ENCODE measurements around the gene PTPRN2.

DNA sequence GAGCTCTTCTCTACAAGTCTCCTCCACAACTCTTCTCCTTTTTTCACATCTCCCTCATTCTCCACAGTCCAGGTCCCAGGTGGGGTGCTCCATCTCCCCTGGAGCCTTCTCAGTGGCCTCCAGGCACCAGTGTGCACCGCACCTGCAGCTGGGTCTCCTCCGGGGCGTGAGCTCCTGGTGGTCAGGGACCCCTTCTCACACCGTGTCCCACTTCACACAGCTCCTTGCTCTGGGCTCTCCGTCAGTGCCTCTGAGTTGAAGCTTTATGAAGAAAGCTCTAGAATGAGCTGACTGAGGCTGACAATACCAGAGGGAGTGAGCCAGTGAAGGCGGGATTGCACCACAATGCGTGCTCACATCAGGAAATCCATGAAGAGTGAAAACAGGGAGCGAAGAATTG is 960.6 kb downstream of the PTPRN2 start:
- no peak for TF ChIP-seq POLR2A (IDR thresholded peaks at IDR 0.05)
- TF ChIP-seq, protein P1, sequence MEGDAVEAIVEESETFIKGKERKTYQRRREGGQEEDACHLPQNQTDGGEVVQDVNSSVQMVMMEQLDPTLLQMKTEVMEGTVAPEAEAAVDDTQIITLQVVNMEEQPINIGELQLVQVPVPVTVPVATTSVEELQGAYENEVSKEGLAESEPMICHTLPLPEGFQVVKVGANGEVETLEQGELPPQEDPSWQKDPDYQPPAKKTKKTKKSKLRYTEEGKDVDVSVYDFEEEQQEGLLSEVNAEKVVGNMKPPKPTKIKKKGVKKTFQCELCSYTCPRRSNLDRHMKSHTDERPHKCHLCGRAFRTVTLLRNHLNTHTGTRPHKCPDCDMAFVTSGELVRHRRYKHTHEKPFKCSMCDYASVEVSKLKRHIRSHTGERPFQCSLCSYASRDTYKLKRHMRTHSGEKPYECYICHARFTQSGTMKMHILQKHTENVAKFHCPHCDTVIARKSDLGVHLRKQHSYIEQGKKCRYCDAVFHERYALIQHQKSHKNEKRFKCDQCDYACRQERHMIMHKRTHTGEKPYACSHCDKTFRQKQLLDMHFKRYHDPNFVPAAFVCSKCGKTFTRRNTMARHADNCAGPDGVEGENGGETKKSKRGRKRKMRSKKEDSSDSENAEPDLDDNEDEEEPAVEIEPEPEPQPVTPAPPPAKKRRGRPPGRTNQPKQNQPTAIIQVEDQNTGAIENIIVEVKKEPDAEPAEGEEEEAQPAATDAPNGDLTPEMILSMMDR (IDR thresholded peaks at IDR 0.05) = no peak
- TF ChIP-seq EP300 (IDR thresholded peaks at IDR 0.05) = no peak

All from sigmoid colon (tissue), 4 donors.